ENCODE data around the gene PCDH12. TPM values are rescaled to one million over a fixed set of nuclear protein-coding genes. Genes with fewer than 3 reads are reported as not detected.

PCDH12 gene
- total and polyA plus RNA-seq, 2 of the 8 experiments (the other 6 are each of a cell fraction or from before 2014, with no cell fraction given) = 0.06 to 0.17 TPM

- Histone ChIP-seq H4K20me1 (replicated peaks in 1 of 2; ENCODE audit: control insufficient read depth in 1 of 2, insufficient read depth in 2 of 2, low read length in 2 of 2) (no peaks in the 10 kb centered on the region), H2BK5ac (ENCODE audit: low read depth, low read length) (no peak overlapping the region), H3K4me1 (replicated peaks in 1 of 4; ENCODE audit: control insufficient read depth in 3 of 4, insufficient read depth in 4 of 4, low read length in 3 of 4) (no peaks in the 10 kb centered on the region), H3K4ac (replicated peaks; ENCODE audit: insufficient read length, low read depth, low read length) (no peak overlapping the region), H3K79me1 (ENCODE audit: low read depth, low read length) (no peaks in the 10 kb centered on the region), H2BK20ac (ENCODE audit: low read length) (no peak overlapping the region), H2BK15ac (ENCODE audit: low read length) (no peak overlapping the region), H3K4me2 (ENCODE audit: insufficient read depth in 1 of 2, low read depth in 2 of 2, low read length in 2 of 2) (no peak overlapping the region), H3K9ac (replicated peaks in 1 of 4; ENCODE audit: extremely low read depth in 1 of 4, low read depth in 3 of 4, low read length in 3 of 4) (no peak overlapping the region), H4K5ac (ENCODE audit: insufficient read length, low read depth, low read length) (no peak overlapping the region), H4K91ac (replicated peaks; ENCODE audit: insufficient read length, low read length) (no peak overlapping the region), H2AK5ac (ENCODE audit: low read depth, low read length) (no peak overlapping the region), H3K9me3 (ENCODE audit: insufficient read depth in 2 of 2, low read depth in 1 of 2, low read length in 1 of 2) (no peaks in the 10 kb centered on the region), H2BK120ac (replicated peaks; ENCODE audit: low read depth, low read length) (no peak overlapping the region), H3K23me2 (ENCODE audit: low read depth, low read length) (no peaks in the 10 kb centered on the region), H4K8ac (ENCODE audit: extremely low read depth, insufficient read depth, low read length) (no peak overlapping the region), H3K79me2 (ENCODE audit: control insufficient read depth in 1 of 2, insufficient read depth in 2 of 2, low read length in 2 of 2) (no peaks in the 10 kb centered on the region), H2AFZ (ENCODE audit: low read length) (no peak overlapping the region), H3K36me3 (ENCODE audit: control insufficient read depth in 2 of 4, insufficient read depth in 4 of 4, low read length in 3 of 4) (peaks cover 17 to 61% (median 42%) of the 10 kb centered on the region in 4 experiments), H3K18ac (ENCODE audit: extremely low read depth, low read length) (no peak overlapping the region), H3K23ac (ENCODE audit: insufficient read length) (no peak overlapping the region), H3K4me3 (ENCODE audit: extremely low read depth in 1 of 4, insufficient read depth in 2 of 4, low read depth in 3 of 4, low read length in 4 of 4) (no peak overlapping the region), H2BK12ac (ENCODE audit: low read depth, low read length) (no peak overlapping the region), H3K27me3 (replicated peaks in 1 of 4; ENCODE audit: control insufficient read depth in 3 of 4, extremely low read depth in 1 of 4, insufficient read depth in 3 of 4, low read length in 3 of 4) (no peaks in the 10 kb centered on the region), H3K14ac (ENCODE audit: insufficient read length) (no peak overlapping the region), H3K56ac (replicated peaks; ENCODE audit: insufficient read length, low read depth, low read length) (no peak overlapping the region), H3K27ac (ENCODE audit: low read depth, low read length) (no peak overlapping the region)
- POLR2A ChIA-PET (ENCODE audit: partially characterized antibody) = interaction anchor here (1.1 to 1.5 kb wide), 3 partner anchors 9 to 17 kb away, joined by 3 to 6 read pairs (median 3); no protein-coding TSS in a partner anchor
- DNase-seq (ENCODE audit: low read depth in 1 of 2, low spot score in 2 of 2) = no peak
- CTCF ChIA-PET (ENCODE audit: partially characterized antibody) = interaction anchor here (1.6 to 2.0 kb wide), 2 partner anchors 9 to 12 kb away, joined by 4 to 6 read pairs; no protein-coding TSS in a partner anchor
- FAIRE-seq = no peak
- 72% methylated on average over 2 of the region's 2 CpGs; no CpG with 5 or more reads in 1 of the 2 experiments for WGBS, 2 experiments (ENCODE audit: extremely low coverage in 1 of 2, insufficient coverage in 1 of 2, insufficient read length in 1 of 2, insufficient replicate concordance in 2 of 2, low coverage in 1 of 2, low lambda C conversion rate in 2 of 2, missing lambda C conversion rate in 1 of 2)
- TF ChIP-seq BRCA1 (IDR thresholded peaks at IDR 0.05; ENCODE audit: low read depth, low read length) = no peak
- TF ChIP-seq ZNF274 (IDR thresholded peaks at IDR 0.05; ENCODE audit: borderline replicate concordance, extremely low read depth, low read length) = no peak
- no peak for TF ChIP-seq TCF12 (IDR thresholded peaks at IDR 0.05; ENCODE audit: low read depth, low read length)
- no peak for TF ChIP-seq SUZ12 (IDR thresholded peaks at IDR 0.05; ENCODE audit: low read length)
- TF ChIP-seq POU5F1 (IDR thresholded peaks at IDR 0.05; ENCODE audit: low read depth, low read length) = no peak
- no peak for TF ChIP-seq SAP30 (IDR thresholded peaks at IDR 0.05; ENCODE audit: insufficient read depth, insufficient replicate concordance, low read length)
- no peak for TF ChIP-seq TAF1 (IDR thresholded peaks at IDR 0.05; ENCODE audit: low read depth, low read length)
- TF ChIP-seq CTCF (IDR thresholded peaks at IDR 0.05; ENCODE audit: control extremely low read depth in 1 of 3, insufficient read depth in 1 of 3, low read depth in 1 of 3, low read length in 3 of 3) = no peak
- TF ChIP-seq TAF7 (optimal IDR thresholded peaks at IDR 0.05; ENCODE audit: borderline replicate concordance, low read depth, low read length) = no peak
- TF ChIP-seq SP1 (IDR thresholded peaks at IDR 0.05; ENCODE audit: low read depth, low read length) = no peak
- TF ChIP-seq SRF (IDR thresholded peaks at IDR 0.05; ENCODE audit: low read depth, low read length) = no peak
These were observed 45.3 kb upstream of the PCDH12 start for GRCh38 chr5:142003266-142003800.
